H1 (cell line): ENCODE measurements around the gene CEBPE.

Source experiments
- CTCF ChIP-seq, 3 experiments: IDR thresholded peaks; 1 replicate in 2 of 3; 2 replicates in 1 of 3; pipeline versions ENCODE4 v1.5.1 to v1.6.1; 2011; ENCODE audit warnings: low read length in 3 of 3, mild to moderate bottlenecking in 3 of 3, inconsistent platforms in 2 of 3, low read depth in 1 of 3, moderate library complexity in 1 of 3; ENCODE audit not compliant: insufficient read depth in 1 of 3; ENCODE audit errors: control extremely low read depth in 1 of 3
- KDM5A ChIP-seq: fragments of 200-600 bp; IDR thresholded peaks from 2 replicates; pipeline ENCODE4 v1.7.1; 2012; ENCODE audit warnings: mild to moderate bottlenecking, low read length, inconsistent platforms, mixed read lengths
- POLR2AphosphoS5 ChIP-seq: IDR thresholded peaks from 2 replicates; pipeline ENCODE4 v1.6.1; 2011; ENCODE audit warnings: low read depth, low read length

GRCh38 chr14:23095196-23096108, 23.6 kb downstream of the CEBPE start, which contains the start of gene C14orf119:
- TF ChIP-seq KDM5A (no peak), POLR2AphosphoS5 (peak; percentile 19), CTCF (IDR thresholded peaks at IDR 0.05; ENCODE audit: control extremely low read depth in 1 of 3, insufficient read depth in 1 of 3, low read depth in 1 of 3, low read length in 3 of 3) (no peak)
